Measurements from ENCODE around the gene CEBPE. TPM values are rescaled to one million over a fixed set of nuclear protein-coding genes. Genes with fewer than 3 reads are reported as not detected.
A peak's percentile ranks its signal among the peaks of the same experiment; 100 is the strongest.

CEBPE gene
- polyA plus RNA-seq, 1 donor = 0.07 TPM

DNA sequence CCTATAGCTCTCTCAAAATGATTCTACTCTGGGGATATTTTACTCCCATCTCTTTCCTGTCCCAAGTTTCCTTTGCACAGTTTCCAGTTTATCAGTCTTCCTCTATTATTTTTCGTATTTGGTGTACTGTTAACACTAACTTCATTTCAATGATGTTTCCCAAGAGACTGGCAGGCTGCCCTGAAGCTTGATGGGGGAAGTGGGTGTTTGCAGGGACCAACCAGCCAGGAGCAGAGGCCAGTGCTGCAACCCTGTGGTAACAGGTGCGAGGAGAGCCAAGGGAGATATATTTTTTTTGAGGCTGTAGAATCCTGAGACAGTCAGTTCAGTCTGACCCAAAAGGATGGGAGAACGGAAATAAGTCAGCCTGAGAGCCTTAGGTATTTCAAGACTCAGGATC lies 11.8 kb upstream of the CEBPE start:
- peaks cover 43% of the 10 kb centered on the region for H3K36me3 ChIP-seq (ENCODE audit: control insufficient read depth, insufficient read depth, low read length)
- H3K27me3 ChIP-seq (ENCODE audit: control insufficient read depth, insufficient read depth, low read length) = no peaks in the 10 kb centered on the region
- no peak overlapping the region for H3K27ac ChIP-seq (ENCODE audit: low read length)
- no peaks in the 10 kb centered on the region for H3K4me1 ChIP-seq (ENCODE audit: control insufficient read depth, insufficient read depth, low read length)
- no peak for DNase-seq
- WGBS (ENCODE audit: insufficient coverage, low lambda C conversion rate) = no CpG with 5 or more reads among the region's 3 CpGs
- no peaks in the 10 kb centered on the region for H3K9me3 ChIP-seq (ENCODE audit: control insufficient read depth, low read depth, low read length)
- no peak overlapping the region for H3K4me3 ChIP-seq (ENCODE audit: low read length)

DNA sequence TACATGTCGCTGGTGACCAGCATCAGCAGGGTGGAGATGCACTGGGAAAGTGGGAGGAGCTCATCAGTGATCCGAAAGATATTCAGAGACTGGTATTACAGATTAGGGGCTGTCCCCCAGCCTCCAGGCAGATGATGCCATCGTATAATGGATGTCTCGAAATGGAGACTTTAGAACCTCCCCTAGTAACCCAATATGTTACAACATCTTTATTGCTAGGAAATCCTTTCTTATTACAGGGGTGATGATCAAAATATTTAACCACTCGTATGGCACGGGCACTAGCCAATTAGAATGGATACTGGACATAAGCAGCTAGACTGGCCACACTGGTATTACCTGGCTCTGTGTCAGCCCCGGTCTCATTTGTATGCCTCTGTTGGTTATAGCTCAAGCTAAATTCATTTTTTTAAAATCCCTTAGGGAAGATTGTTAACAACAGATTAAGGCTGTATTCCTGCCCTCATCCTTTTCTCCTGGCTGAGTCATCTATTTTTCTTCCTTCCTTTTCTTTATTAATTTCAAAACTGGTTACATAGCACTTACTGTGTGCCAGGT lies 10.8 kb upstream of the CEBPE start:
- no peak for DNase-seq
- peaks cover 43% of the 10 kb centered on the region for H3K36me3 ChIP-seq (ENCODE audit: control insufficient read depth, insufficient read depth, low read length)
- H3K4me3 ChIP-seq (ENCODE audit: low read length) = no peak overlapping the region
- no peaks in the 10 kb centered on the region for H3K27me3 ChIP-seq (ENCODE audit: control insufficient read depth, insufficient read depth, low read length)
- H3K4me1 ChIP-seq (ENCODE audit: control insufficient read depth, insufficient read depth, low read length) = no peaks in the 10 kb centered on the region
- no peak overlapping the region for H3K27ac ChIP-seq (ENCODE audit: low read length)
- no peaks in the 10 kb centered on the region for H3K9me3 ChIP-seq (ENCODE audit: control insufficient read depth, low read depth, low read length)
- 90% methylated on average over 2 of the region's 7 CpGs for WGBS (ENCODE audit: insufficient coverage, low lambda C conversion rate)

DNA sequence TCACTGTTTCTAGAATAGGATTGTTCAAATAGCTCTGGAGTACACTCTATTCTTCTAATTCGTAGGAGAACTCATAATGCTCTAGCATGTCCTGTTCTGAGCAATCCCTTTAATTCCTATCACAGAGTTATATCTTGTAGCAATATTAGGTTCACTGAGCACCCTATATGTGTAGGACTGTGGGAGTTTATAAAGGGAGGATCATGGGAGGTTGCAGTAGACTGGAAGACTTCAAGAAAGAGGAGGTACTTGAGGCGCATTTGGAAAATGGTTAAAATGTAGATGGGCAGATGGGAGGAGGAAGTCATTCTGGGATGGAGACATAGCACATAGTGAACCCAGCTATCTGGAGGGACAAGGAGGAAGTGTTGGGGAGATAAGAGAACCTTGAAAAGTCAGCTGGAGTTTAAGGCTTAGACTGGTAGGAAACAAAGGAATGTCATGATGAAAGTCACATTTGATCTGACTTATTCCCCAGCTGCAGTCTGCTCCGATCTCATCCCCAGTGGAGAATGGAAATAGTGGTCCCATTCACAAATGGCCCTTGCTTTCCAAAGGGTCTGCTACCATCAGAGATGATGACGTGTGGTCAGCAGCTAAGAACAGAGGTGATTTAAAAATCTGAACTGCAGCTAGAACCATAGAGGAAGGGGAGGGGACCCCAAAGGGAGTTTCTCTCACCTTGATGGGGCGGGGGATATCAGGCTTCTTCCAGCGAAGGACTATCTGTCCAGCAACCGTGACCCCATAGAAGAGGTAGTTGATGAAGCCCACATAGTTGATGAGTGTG lies 10.1 kb upstream of the CEBPE start:
- DNase-seq = no peak
- no peaks in the 10 kb centered on the region for H3K9me3 ChIP-seq (ENCODE audit: control insufficient read depth, low read depth, low read length)
- H3K27me3 ChIP-seq (ENCODE audit: control insufficient read depth, insufficient read depth, low read length) = no peaks in the 10 kb centered on the region
- H3K4me1 ChIP-seq (ENCODE audit: control insufficient read depth, insufficient read depth, low read length) = no peaks in the 10 kb centered on the region
- no CpG with 5 or more reads among the region's 7 CpGs for WGBS (ENCODE audit: insufficient coverage, low lambda C conversion rate)
- H3K27ac ChIP-seq (ENCODE audit: low read length) = no peak overlapping the region
- no peak overlapping the region for H3K4me3 ChIP-seq (ENCODE audit: low read length)
- H3K36me3 ChIP-seq (ENCODE audit: control insufficient read depth, insufficient read depth, low read length) = peaks cover 43% of the 10 kb centered on the region

DNA sequence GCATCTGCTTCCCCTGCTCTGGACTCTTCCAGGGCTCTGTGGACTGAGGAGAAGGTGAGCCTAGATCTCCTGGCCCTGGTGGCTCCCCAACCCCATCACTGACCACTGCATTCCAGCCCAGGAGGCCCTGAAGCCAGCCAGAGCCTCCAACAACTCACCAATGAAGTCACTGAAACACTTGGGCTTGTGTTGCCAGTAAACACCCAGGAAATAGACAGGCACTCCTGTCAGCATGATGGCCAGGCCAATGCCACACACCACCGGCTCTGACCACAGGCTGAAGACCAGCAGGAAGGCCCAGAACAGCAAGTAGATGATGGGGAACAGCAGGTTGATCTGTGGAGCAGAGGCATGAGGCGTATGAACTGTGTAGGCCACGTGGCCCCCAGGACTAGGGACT lies 8.8 kb upstream of the CEBPE start:
- no peak for DNase-seq
- H3K27me3 ChIP-seq (ENCODE audit: control insufficient read depth, insufficient read depth, low read length) = no peaks in the 10 kb centered on the region
- H3K36me3 ChIP-seq (ENCODE audit: control insufficient read depth, insufficient read depth, low read length) = peaks cover 43% of the 10 kb centered on the region
- H3K4me3 ChIP-seq (ENCODE audit: low read length) = no peak overlapping the region
- H3K9me3 ChIP-seq (ENCODE audit: control insufficient read depth, low read depth, low read length) = no peaks in the 10 kb centered on the region
- peaks cover 2% of the 10 kb centered on the region for H3K4me1 ChIP-seq (ENCODE audit: control insufficient read depth, insufficient read depth, low read length)
- H3K27ac ChIP-seq (ENCODE audit: low read length) = no peak overlapping the region
- no CpG with 5 or more reads among the region's 3 CpGs for WGBS (ENCODE audit: insufficient coverage, low lambda C conversion rate)

DNA sequence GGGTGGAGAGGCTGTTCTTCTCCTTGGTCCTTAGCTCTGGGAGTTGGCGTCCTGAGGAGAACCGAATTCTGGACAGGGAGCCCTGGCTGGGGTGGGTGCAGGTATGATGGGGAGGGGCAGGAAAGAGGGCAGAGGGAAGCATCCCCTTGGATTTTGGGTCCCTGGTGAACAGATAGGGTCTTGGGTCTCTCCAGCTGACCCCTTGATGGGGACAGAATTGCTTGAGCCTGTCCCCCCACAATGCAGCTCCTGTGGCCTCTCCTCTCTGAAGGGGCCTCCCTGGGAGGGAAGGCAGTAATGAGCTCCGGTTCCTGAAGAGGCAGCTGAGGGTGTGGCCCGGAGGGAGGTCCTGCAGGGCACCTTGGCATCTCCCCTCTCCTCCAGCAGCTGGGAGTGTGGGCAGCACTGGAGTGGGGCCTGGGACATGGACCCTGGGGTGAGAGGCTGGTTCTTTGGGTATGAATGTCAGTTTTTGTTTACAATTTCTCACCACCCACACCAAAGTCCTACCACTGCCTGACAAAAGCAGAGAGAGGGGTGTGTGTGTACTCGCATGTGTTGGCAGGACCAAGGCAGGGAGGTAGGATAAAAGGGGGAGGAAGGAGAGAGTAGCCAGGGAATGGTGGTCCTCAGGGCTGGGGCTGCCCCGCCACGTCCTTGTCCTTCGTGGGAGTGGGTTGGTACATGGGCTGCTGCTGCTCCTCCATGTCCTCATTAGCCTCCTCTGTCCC lies 7.7 kb upstream of the CEBPE start:
- Histone ChIP-seq H3K9me3 (ENCODE audit: control insufficient read depth, low read depth, low read length) (no peaks in the 10 kb centered on the region), H3K4me3 (ENCODE audit: low read length) (no peak overlapping the region), H3K27ac (ENCODE audit: low read length) (no peak overlapping the region), H3K27me3 (ENCODE audit: control insufficient read depth, insufficient read depth, low read length) (no peaks in the 10 kb centered on the region), H3K4me1 (ENCODE audit: control insufficient read depth, insufficient read depth, low read length) (peaks cover 10% of the 10 kb centered on the region), H3K36me3 (ENCODE audit: control insufficient read depth, insufficient read depth, low read length) (peaks cover 43% of the 10 kb centered on the region)
- no CpG with 5 or more reads among the region's 8 CpGs for WGBS (ENCODE audit: insufficient coverage, low lambda C conversion rate)
- no peak for DNase-seq

DNA sequence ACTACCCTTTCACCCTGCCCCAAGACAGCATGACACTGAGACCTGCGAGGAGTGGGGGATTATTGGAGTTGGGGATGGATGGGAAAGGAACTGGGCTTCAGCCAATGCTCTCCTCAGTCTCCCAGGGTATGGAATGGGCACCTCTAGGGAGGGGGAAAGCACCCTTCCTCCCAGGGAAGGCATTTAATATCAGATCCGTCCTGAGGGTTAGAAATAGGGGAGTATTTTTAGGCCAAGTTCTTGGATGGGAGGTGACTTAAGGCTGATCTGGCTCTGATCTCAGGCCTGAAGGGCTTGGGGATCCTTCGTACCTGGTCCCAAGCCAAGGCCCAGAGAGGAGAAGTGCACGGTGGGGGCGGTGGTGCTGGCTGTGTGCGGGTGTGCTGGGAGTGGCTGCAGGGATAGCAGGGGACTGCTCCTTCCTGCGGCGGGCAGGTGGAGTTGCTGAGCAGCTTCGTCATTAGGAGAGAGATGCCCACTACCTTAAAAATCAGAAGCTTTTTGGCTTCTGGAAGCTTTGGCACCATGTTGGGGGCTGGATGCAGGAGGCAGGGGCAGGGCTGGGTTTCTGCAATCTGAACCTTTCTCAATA lies 7.0 kb upstream of the CEBPE start:
- Histone ChIP-seq H3K36me3 (ENCODE audit: control insufficient read depth, insufficient read depth, low read length) (peaks cover 39% of the 10 kb centered on the region), H3K9me3 (ENCODE audit: control insufficient read depth, low read depth, low read length) (no peaks in the 10 kb centered on the region), H3K27ac (ENCODE audit: low read length) (no peak overlapping the region), H3K4me1 (ENCODE audit: control insufficient read depth, insufficient read depth, low read length) (peaks cover 13% of the 10 kb centered on the region), H3K4me3 (ENCODE audit: low read length) (no peak overlapping the region), H3K27me3 (ENCODE audit: control insufficient read depth, insufficient read depth, low read length) (no peaks in the 10 kb centered on the region)
- WGBS (ENCODE audit: insufficient coverage, low lambda C conversion rate) = no CpG with 5 or more reads among the region's 9 CpGs
- DNase-seq = no peak

DNA sequence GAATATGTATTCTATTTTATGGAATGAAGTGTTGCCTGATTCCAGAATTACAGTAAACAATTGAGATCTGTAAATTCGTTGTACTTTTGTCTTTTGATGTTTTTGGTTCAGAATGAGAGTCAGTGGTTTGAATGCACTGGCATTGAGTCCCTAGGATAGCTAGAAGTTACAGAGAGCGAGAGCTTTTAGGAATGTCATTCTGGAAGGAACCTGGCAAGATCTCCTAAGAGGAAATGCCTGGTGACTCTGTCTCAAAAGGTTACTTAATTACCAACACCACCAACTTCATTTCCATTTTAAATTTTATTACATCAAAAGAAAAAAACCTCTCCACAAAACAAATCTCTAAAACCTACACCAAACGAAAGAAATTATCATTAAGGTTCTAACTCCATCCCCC lies 6.0 kb upstream of the CEBPE start:
- Histone ChIP-seq H3K36me3 (ENCODE audit: control insufficient read depth, insufficient read depth, low read length) (peaks cover 35% of the 10 kb centered on the region), H3K9me3 (ENCODE audit: control insufficient read depth, low read depth, low read length) (no peaks in the 10 kb centered on the region), H3K27ac (ENCODE audit: low read length) (no peak overlapping the region), H3K27me3 (ENCODE audit: control insufficient read depth, insufficient read depth, low read length) (no peaks in the 10 kb centered on the region), H3K4me1 (ENCODE audit: control insufficient read depth, insufficient read depth, low read length) (peaks cover 15% of the 10 kb centered on the region), H3K4me3 (ENCODE audit: low read length) (no peak overlapping the region)
- DNase-seq = no peak
- 87% methylated on average over 3 of the region's 3 CpGs for WGBS (ENCODE audit: insufficient coverage, low lambda C conversion rate)

DNA sequence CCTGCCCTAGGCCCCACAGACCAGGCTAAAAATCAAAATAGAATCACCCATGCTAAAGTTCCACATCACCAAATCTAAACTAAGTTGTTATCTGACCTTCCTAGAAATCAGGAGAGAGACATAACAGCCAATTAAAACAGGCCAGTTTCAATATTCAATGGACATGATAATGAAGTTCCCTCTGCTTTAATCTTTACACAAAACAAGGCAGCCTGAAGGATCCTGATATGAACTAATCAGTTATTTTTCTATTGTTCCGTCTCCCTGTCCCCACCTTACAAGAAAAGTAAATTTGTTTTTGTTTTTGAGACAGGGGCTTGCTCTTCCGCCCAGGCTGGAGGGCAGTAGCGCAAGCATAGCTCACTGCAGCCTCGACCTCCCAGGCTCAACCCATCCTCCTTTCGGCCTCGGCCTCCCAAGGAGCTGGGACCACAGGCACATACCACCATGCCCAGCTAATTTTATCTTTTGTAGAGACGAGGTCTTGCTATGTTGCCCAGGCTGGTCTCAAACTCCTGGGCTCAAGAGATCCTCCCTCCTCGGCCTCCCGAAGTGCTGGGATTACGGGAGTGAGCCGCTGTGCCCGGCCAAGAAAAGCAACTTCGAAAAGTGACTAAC lies 5.4 kb upstream of the CEBPE start:
- Histone ChIP-seq H3K27me3 (ENCODE audit: control insufficient read depth, insufficient read depth, low read length) (no peaks in the 10 kb centered on the region), H3K4me1 (ENCODE audit: control insufficient read depth, insufficient read depth, low read length) (peaks cover 15% of the 10 kb centered on the region), H3K36me3 (ENCODE audit: control insufficient read depth, insufficient read depth, low read length) (peaks cover 31% of the 10 kb centered on the region), H3K9me3 (ENCODE audit: control insufficient read depth, low read depth, low read length) (no peaks in the 10 kb centered on the region), H3K27ac (ENCODE audit: low read length) (no peak overlapping the region), H3K4me3 (ENCODE audit: low read length) (no peak overlapping the region)
- no peak for DNase-seq
- WGBS (ENCODE audit: insufficient coverage, low lambda C conversion rate) = no CpG with 5 or more reads among the region's 13 CpGs

DNA sequence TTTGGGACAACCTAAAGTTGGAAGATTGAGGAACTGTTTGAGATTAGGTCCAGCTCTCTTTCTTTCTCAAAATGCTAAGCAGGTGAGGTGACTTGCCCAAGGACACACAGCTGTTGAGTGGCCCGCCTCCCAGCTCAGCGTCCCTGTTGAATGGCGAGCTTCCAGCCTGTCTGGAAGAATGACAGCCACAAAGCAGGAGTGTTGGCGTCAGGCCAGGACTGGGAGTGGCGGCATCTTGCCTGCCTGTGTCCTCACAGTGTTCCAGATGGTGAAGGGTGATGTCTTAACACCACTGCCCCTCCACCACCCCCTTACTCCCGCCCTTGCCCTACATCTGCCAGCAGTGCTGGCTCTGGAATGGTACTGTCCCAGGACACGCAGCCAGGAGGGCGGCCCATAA lies 4.4 kb upstream of the CEBPE start:
- H3K27ac ChIP-seq (ENCODE audit: low read length) = no peak overlapping the region
- peak; percentile 41 to 69 for DNase-seq
- no CpG with 5 or more reads among the region's 8 CpGs for WGBS (ENCODE audit: insufficient coverage, low lambda C conversion rate)

DNA sequence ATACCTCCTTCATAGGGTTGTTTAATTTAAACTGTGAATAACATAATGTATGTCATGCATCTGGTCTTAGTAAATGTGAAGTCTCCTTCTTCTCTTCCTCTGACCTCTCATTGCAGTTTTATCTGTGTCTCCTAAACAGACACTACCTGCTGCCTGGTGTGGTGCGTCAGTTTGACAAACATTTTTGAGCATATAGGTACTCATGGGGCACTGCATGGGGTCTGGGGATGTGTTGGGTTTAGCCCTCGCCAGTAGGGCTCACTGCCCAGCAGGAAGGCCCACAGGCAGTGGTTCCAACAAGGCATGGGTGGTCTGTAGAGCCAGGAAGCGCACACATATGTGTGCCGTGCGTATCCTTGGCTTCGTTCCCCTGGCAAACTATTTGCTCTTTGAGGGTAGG lies 3.0 kb upstream of the CEBPE start:
- no peaks in the 10 kb centered on the region for H3K9me3 ChIP-seq (ENCODE audit: control insufficient read depth, low read depth, low read length)
- H3K4me3 ChIP-seq (ENCODE audit: low read length) = no peak overlapping the region
- peak overlapping the region; percentile 64 for H3K27ac ChIP-seq (ENCODE audit: low read length)
- no peak for DNase-seq
- WGBS (ENCODE audit: insufficient coverage, low lambda C conversion rate) = 100% methylated on average over 1 of the region's 6 CpGs
- H3K36me3 ChIP-seq (ENCODE audit: control insufficient read depth, insufficient read depth, low read length) = peaks cover 10% of the 10 kb centered on the region
- H3K4me1 ChIP-seq (ENCODE audit: control insufficient read depth, insufficient read depth, low read length) = peaks cover 15% of the 10 kb centered on the region
- H3K27me3 ChIP-seq (ENCODE audit: control insufficient read depth, insufficient read depth, low read length) = no peaks in the 10 kb centered on the region

More for the DNA sequence above, 4.4 kb upstream of the CEBPE start:
- Histone ChIP-seq H3K36me3 (ENCODE audit: control insufficient read depth, insufficient read depth, low read length) (peaks cover 21% of the 10 kb centered on the region), H3K9me3 (ENCODE audit: control insufficient read depth, low read depth, low read length) (no peaks in the 10 kb centered on the region), H3K4me3 (ENCODE audit: low read length) (no peak overlapping the region), H3K4me1 (ENCODE audit: control insufficient read depth, insufficient read depth, low read length) (peaks cover 15% of the 10 kb centered on the region), H3K27me3 (ENCODE audit: control insufficient read depth, insufficient read depth, low read length) (no peaks in the 10 kb centered on the region)

All from large intestine (tissue), 3 donors.